ENCODE results near the gene HS6ST1.

GRCh38 chr2:128233790-128234395 is 84.8 kb downstream of the HS6ST1 start:
- TF ChIP-seq POLR2A (IDR thresholded peaks at IDR 0.05) (no peak), CTCF (IDR thresholded peaks at IDR 0.05) (peak in 1 of 4 donors; percentile 4)

Data from right lobe of liver (tissue), 4 donors.